ENCODE data around the gene BBIP1. TPM values are rescaled to one million over a fixed set of nuclear protein-coding genes. Genes with fewer than 3 reads are reported as not detected.

The BBIP1 gene
- total and polyA plus RNA-seq, 2 experiments from 2014 or later: 14.8 to 56.5 TPM

DNA sequence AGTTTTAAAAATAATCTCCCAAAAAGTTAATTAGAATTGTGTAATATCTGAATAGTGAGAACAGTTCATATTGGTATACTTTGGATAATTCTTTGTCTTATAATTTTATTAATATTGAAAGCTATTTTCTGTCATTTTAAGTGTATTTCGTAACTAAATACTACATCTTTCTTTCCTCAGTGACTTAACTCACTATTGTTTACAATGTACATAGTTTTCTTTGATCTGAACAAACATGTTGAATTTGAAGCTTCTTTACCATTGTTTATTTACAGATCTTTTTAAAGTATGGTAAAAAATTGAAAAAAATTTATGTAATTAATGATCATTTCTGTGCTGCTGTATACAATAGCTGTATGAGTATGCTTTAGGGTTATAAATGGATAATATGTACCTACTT, 42.2 kb downstream of the BBIP1 start (continued):
- TF ChIP-seq, protein P1, sequence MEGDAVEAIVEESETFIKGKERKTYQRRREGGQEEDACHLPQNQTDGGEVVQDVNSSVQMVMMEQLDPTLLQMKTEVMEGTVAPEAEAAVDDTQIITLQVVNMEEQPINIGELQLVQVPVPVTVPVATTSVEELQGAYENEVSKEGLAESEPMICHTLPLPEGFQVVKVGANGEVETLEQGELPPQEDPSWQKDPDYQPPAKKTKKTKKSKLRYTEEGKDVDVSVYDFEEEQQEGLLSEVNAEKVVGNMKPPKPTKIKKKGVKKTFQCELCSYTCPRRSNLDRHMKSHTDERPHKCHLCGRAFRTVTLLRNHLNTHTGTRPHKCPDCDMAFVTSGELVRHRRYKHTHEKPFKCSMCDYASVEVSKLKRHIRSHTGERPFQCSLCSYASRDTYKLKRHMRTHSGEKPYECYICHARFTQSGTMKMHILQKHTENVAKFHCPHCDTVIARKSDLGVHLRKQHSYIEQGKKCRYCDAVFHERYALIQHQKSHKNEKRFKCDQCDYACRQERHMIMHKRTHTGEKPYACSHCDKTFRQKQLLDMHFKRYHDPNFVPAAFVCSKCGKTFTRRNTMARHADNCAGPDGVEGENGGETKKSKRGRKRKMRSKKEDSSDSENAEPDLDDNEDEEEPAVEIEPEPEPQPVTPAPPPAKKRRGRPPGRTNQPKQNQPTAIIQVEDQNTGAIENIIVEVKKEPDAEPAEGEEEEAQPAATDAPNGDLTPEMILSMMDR (conservative IDR thresholded peaks at IDR 0.05; ENCODE audit: low read depth in 2 of 2): no peak

DNA sequence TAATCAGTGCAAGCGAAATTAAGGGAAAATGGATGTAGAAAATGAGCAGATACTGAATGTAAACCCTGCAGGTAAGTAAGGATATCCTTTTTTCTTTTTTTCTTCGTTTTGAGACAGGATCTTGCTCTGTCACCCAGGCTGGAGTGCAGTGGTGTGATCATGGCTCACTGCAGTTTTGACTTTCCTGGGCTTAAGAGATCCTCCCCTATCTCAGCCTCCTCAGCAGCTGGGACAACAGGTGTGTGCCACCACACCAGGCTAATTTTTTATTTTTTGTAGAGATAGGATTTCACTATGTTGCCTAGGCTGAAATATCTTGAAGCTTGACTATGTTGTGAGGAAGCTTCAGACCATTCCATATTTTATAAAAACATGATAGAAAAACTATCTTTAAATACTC, 43.0 kb downstream of the BBIP1 start:
- no peaks in the 10 kb centered on the region for H3K9me3 Mint-ChIP-seq
- peaks cover 2% of the 10 kb centered on the region for H3K27me3 Mint-ChIP-seq (ENCODE audit: insufficient read depth, low read depth, poor library complexity)
- no peaks in the 10 kb centered on the region for H4K20me1 ChIP-seq (replicated peaks; ENCODE audit: insufficient read depth)
- no peaks in the 10 kb centered on the region for H3K27me3 ChIP-seq (ENCODE audit: insufficient read depth)
- no peak overlapping the region for H3K4me3 ChIP-seq
- ATAC-seq: no peak
- H3K27ac Mint-ChIP-seq: no peak overlapping the region
- no peak overlapping the region for H3K4me3 Mint-ChIP-seq
- H3K36me3 Mint-ChIP-seq (ENCODE audit: low read depth): no peaks in the 10 kb centered on the region
- H3K9me2 ChIP-seq (ENCODE audit: insufficient read depth): no peaks in the 10 kb centered on the region
- no peak overlapping the region for H3K27ac ChIP-seq (ENCODE audit: low read depth)
- peaks cover 10% of the 10 kb centered on the region; the same call in 2 of the 3 replicates for H3K4me1 Mint-ChIP-seq
- peaks cover 13% of the 10 kb centered on the region for H3K79me2 ChIP-seq (replicated peaks; ENCODE audit: insufficient read depth)
- H3K36me3 ChIP-seq (ENCODE audit: insufficient read depth): no peaks in the 10 kb centered on the region
- H3K4me1 ChIP-seq (ENCODE audit: insufficient read depth): peaks cover 15% of the 10 kb centered on the region
- H3K4me2 ChIP-seq: no peak overlapping the region
- DNase-seq (ENCODE audit: low spot score): no peak
- no peaks in the 10 kb centered on the region for H3F3A ChIP-seq (replicated peaks; ENCODE audit: low read depth)
- no peak overlapping the region for H2AFZ ChIP-seq
- TF ChIP-seq NANOG (IDR thresholded peaks at IDR 0.05; ENCODE audit: borderline replicate concordance) (no peak), CREB1 (CRISPR knock-in tag; IDR thresholded peaks at IDR 0.05; ENCODE audit: low read depth) (no peak), EZH2 (IDR thresholded peaks at IDR 0.05; ENCODE audit: low read depth, unreplicated experiment) (no peak), ZNF331 (CRISPR knock-in tag; IDR thresholded peaks at IDR 0.05; ENCODE audit: low read depth) (no peak), JUNB (IDR thresholded peaks at IDR 0.05; ENCODE audit: unreplicated experiment) (no peak), ZNF114 (CRISPR knock-in tag; IDR thresholded peaks at IDR 0.05) (no peak)
- TF ChIP-seq, protein P1 (conservative IDR thresholded peaks at IDR 0.05; ENCODE audit: low read depth in 2 of 2): no peak
- TF ChIP-seq, protein P2, sequence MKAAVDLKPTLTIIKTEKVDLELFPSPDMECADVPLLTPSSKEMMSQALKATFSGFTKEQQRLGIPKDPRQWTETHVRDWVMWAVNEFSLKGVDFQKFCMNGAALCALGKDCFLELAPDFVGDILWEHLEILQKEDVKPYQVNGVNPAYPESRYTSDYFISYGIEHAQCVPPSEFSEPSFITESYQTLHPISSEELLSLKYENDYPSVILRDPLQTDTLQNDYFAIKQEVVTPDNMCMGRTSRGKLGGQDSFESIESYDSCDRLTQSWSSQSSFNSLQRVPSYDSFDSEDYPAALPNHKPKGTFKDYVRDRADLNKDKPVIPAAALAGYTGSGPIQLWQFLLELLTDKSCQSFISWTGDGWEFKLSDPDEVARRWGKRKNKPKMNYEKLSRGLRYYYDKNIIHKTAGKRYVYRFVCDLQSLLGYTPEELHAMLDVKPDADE (IDR thresholded peaks at IDR 0.05): no peak
- TF ChIP-seq, protein P3, sequence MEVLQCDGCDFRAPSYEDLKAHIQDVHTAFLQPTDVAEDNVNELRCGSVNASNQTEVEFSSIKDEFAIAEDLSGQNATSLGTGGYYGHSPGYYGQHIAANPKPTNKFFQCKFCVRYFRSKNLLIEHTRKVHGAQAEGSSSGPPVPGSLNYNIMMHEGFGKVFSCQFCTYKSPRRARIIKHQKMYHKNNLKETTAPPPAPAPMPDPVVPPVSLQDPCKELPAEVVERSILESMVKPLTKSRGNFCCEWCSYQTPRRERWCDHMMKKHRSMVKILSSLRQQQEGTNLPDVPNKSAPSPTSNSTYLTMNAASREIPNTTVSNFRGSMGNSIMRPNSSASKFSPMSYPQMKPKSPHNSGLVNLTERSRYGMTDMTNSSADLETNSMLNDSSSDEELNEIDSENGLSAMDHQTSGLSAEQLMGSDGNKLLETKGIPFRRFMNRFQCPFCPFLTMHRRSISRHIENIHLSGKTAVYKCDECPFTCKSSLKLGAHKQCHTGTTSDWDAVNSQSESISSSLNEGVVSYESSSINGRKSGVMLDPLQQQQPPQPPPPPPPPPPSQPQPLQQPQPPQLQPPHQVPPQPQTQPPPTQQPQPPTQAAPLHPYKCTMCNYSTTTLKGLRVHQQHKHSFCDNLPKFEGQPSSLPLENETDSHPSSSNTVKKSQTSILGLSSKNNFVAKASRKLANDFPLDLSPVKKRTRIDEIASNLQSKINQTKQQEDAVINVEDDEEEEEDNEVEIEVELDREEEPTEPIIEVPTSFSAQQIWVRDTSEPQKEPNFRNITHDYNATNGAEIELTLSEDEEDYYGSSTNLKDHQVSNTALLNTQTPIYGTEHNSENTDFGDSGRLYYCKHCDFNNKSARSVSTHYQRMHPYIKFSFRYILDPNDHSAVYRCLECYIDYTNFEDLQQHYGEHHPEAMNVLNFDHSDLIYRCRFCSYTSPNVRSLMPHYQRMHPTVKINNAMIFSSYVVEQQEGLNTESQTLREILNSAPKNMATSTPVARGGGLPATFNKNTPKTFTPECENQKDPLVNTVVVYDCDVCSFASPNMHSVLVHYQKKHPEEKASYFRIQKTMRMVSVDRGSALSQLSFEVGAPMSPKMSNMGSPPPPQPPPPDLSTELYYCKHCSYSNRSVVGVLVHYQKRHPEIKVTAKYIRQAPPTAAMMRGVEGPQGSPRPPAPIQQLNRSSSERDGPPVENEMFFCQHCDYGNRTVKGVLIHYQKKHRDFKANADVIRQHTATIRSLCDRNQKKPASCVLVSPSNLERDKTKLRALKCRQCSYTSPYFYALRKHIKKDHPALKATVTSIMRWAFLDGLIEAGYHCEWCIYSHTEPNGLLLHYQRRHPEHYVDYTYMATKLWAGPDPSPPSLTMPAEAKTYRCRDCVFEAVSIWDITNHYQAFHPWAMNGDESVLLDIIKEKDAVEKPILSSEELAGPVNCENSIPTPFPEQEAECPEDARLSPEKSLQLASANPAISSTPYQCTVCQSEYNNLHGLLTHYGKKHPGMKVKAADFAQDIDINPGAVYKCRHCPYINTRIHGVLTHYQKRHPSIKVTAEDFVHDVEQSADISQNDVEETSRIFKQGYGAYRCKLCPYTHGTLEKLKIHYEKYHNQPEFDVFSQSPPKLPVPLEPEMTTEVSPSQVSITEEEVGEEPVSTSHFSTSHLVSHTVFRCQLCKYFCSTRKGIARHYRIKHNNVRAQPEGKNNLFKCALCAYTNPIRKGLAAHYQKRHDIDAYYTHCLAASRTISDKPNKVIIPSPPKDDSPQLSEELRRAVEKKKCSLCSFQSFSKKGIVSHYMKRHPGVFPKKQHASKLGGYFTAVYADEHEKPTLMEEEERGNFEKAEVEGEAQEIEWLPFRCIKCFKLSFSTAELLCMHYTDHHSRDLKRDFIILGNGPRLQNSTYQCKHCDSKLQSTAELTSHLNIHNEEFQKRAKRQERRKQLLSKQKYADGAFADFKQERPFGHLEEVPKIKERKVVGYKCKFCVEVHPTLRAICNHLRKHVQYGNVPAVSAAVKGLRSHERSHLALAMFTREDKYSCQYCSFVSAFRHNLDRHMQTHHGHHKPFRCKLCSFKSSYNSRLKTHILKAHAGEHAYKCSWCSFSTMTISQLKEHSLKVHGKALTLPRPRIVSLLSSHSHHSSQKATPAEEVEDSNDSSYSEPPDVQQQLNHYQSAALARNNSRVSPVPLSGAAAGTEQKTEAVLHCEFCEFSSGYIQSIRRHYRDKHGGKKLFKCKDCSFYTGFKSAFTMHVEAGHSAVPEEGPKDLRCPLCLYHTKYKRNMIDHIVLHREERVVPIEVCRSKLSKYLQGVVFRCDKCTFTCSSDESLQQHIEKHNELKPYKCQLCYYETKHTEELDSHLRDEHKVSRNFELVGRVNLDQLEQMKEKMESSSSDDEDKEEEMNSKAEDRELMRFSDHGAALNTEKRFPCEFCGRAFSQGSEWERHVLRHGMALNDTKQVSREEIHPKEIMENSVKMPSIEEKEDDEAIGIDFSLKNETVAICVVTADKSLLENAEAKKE (CRISPR knock-in tag; IDR thresholded peaks at IDR 0.05): no peak
- TF ChIP-seq, protein P4, sequence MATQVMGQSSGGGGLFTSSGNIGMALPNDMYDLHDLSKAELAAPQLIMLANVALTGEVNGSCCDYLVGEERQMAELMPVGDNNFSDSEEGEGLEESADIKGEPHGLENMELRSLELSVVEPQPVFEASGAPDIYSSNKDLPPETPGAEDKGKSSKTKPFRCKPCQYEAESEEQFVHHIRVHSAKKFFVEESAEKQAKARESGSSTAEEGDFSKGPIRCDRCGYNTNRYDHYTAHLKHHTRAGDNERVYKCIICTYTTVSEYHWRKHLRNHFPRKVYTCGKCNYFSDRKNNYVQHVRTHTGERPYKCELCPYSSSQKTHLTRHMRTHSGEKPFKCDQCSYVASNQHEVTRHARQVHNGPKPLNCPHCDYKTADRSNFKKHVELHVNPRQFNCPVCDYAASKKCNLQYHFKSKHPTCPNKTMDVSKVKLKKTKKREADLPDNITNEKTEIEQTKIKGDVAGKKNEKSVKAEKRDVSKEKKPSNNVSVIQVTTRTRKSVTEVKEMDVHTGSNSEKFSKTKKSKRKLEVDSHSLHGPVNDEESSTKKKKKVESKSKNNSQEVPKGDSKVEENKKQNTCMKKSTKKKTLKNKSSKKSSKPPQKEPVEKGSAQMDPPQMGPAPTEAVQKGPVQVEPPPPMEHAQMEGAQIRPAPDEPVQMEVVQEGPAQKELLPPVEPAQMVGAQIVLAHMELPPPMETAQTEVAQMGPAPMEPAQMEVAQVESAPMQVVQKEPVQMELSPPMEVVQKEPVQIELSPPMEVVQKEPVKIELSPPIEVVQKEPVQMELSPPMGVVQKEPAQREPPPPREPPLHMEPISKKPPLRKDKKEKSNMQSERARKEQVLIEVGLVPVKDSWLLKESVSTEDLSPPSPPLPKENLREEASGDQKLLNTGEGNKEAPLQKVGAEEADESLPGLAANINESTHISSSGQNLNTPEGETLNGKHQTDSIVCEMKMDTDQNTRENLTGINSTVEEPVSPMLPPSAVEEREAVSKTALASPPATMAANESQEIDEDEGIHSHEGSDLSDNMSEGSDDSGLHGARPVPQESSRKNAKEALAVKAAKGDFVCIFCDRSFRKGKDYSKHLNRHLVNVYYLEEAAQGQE (IDR thresholded peaks at IDR 0.05; ENCODE audit: unreplicated experiment): no peak

Measured in GM23338 (cell line).